PC-9 (cell line): ENCODE measurements around the gene CCDC141. TPM values are rescaled to one million over a fixed set of nuclear protein-coding genes. Genes with fewer than 3 reads are reported as not detected.

ENCODE experiments used
- BruUV-seq: library from RNA; stranded (reverse); fragments of 400-500 nt; replicated peaks from 2 replicates; lab custom pipeline; 2021; lab: Mats Ljungman, UMichigan
- CTCF ChIA-PET: fragments of 300-600 bp; sonication (Branson Sonifier 250); formaldehyde crosslinking; loops from one replicate; lab custom pipeline; 2022; ENCODE audit warnings: antibody characterized with exemption; lab: Charles Lee
- POLR2A ChIA-PET: fragments of 300-600 bp; sonication (Branson Sonifier 250); formaldehyde crosslinking; loops from one replicate; lab custom pipeline; 2022; ENCODE audit warnings: antibody characterized with exemption; ENCODE audit not compliant: unreplicated experiment; lab: Charles Lee
- DNase-seq, 2 experiments: peaks; one replicate each; pipeline versions ENCODE4 v3.0.0 to v3.0.0-alpha.2; 2015 to 2022; ENCODE audit warnings: mixed read lengths in 1 of 2
- H2AFZ ChIP-seq: fragments of 200-600 bp; sonication (generic); 2 replicates; pipeline ENCODE4 v1.8.1; 2017; ENCODE audit warnings: antibody characterized with exemption
- H3F3A ChIP-seq: fragments of 200-600 bp; sonication (generic); 2 replicates; pipeline ENCODE4 v1.8.1; 2017; ENCODE audit warnings: antibody characterized with exemption, mild to moderate bottlenecking, low read depth; ENCODE audit not compliant: insufficient read depth
- H3K27ac ChIP-seq: fragments of 200-600 bp; sonication (generic); 2 replicates; pipeline ENCODE4 v1.6.1; 2016; ENCODE audit warnings: mixed run types
- H3K27me3 ChIP-seq: fragments of 200-600 bp; sonication (generic); 2 replicates; pipeline ENCODE4 v1.6.1; 2016; ENCODE audit warnings: low read depth, mixed run types; ENCODE audit not compliant: insufficient read depth
- H3K36me3 ChIP-seq: fragments of 200-600 bp; sonication (generic); 2 replicates; pipeline ENCODE4 v1.6.1; 2016; ENCODE audit warnings: low read depth, mixed run types
- H3K4me1 ChIP-seq: fragments of 200-600 bp; sonication (generic); replicated peaks from 2 replicates; pipeline ENCODE4 v1.6.1; 2016; ENCODE audit warnings: mixed run types; ENCODE audit not compliant: insufficient read depth
- H3K4me2 ChIP-seq: fragments of 200-600 bp; sonication (generic); 2 replicates; pipeline ENCODE4 v1.6.1; 2017; ENCODE audit warnings: mixed run types
- H3K4me3 ChIP-seq: fragments of 200-600 bp; sonication (generic); 2 replicates; pipeline ENCODE4 v1.6.1; 2016; ENCODE audit warnings: mixed run types
- H3K79me2 ChIP-seq: fragments of 200-600 bp; sonication (generic); 2 replicates; pipeline ENCODE4 v1.6.1; 2017; ENCODE audit warnings: low read depth, mixed run types
- H3K9me2 ChIP-seq: fragments of 200-600 bp; sonication (generic); 2 replicates; pipeline ENCODE4 v1.8.1; 2017; ENCODE audit warnings: mild to moderate bottlenecking; ENCODE audit not compliant: insufficient read depth
- H3K9me3 ChIP-seq: fragments of 200-600 bp; sonication (generic); 2 replicates; pipeline ENCODE4 v1.8.1; 2016; ENCODE audit warnings: low read depth; ENCODE audit not compliant: insufficient read depth
- H4K20me1 ChIP-seq: fragments of 200-600 bp; sonication (generic); 2 replicates; pipeline ENCODE4 v1.8.1; 2017; ENCODE audit not compliant: insufficient read depth
- CTCF ChIP-seq: fragments of 200-600 bp; sonication (generic); conservative IDR thresholded peaks from 2 replicates; pipeline ENCODE4 v1.6.1; 2017; ENCODE audit warnings: mixed run types, antibody characterized with exemption, mild to moderate bottlenecking, moderate library complexity
- EZH2 ChIP-seq: fragments of 200-600 bp; sonication (generic); IDR thresholded peaks from 2 replicates; pipeline ENCODE4 v1.8.0; 2017; ENCODE audit warnings: antibody characterized with exemption, low read depth
- intact Hi-C: fragments of 100-400 bp; cut with micrococcal nuclease; formaldehyde crosslinking; loops from one replicate; pipeline ENCODE4 v1.10.0; 2022; ENCODE audit not compliant: unreplicated experiment
- total RNA-seq: library from RNA; stranded (reverse); gene quantifications from 2 replicates; pipeline ENCODE4 v1.2.3, GENCODE V29; 2021

The CCDC141 gene
- total RNA-seq, 1 experiment from 2014 or later = not detected

DNA sequence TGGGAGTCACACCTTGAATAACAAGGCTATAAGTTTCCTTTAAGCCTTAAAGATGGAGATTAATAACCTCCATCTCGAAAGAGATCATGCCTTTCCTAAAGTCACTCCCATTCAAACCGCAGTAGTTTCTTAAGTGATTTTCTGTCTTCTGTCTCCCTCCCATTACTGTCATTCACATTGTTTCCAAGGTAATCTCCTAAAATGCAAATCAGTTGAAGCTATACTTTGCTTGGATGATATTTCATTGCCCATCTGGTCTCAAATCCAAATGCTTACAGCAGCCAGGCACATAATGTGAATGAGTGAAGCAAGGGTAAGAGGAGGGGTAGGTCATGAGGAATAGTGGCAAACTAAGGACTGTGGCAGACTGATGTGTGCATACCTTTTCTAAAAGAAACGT is 116.4 kb downstream of the CCDC141 start:
- H3K79me2 ChIP-seq = no peaks in the 10 kb centered on the region
- POLR2A ChIA-PET = no interaction called here

GRCh38 chr2:178928077-178928476 is 121.9 kb downstream of the CCDC141 start:
- no peaks in the 10 kb centered on the region for H3F3A ChIP-seq
- TF ChIP-seq CTCF (no peak), EZH2 (no peak)
- intact Hi-C loops = no loop called here
- no peaks in the 10 kb centered on the region for H3K79me2 ChIP-seq
- DNase-seq = no peak
- H3K4me2 ChIP-seq = no peak overlapping the region
- no peaks in the 10 kb centered on the region for H3K9me3 ChIP-seq
- H3K4me3 ChIP-seq = no peak overlapping the region
- H3K36me3 ChIP-seq = no peaks in the 10 kb centered on the region
- no peaks in the 10 kb centered on the region for H3K27me3 ChIP-seq
- peak overlapping the region; percentile 5; the same call in 1 of the 2 replicates for H2AFZ ChIP-seq
- H3K9me2 ChIP-seq = peaks cover 5% of the 10 kb centered on the region; the same call in 1 of the 2 replicates
- ChIA-PET POLR2A (no interaction called here), CTCF (no interaction called here)
- BruUV-seq = no TSS peak
- peaks cover 9% of the 10 kb centered on the region for H3K4me1 ChIP-seq
- H4K20me1 ChIP-seq = no peaks in the 10 kb centered on the region
- H3K27ac ChIP-seq = no peak overlapping the region

More for the DNA sequence above, 116.4 kb downstream of the CCDC141 start:
- H3K4me3 ChIP-seq = no peak overlapping the region
- H4K20me1 ChIP-seq = no peaks in the 10 kb centered on the region
- no peaks in the 10 kb centered on the region for H3K36me3 ChIP-seq
- H3K27me3 ChIP-seq = no peaks in the 10 kb centered on the region
- no peak for DNase-seq
- H3F3A ChIP-seq = no peaks in the 10 kb centered on the region
- no TSS peak for BruUV-seq
- no peaks in the 10 kb centered on the region for H3K9me2 ChIP-seq
- intact Hi-C loops = no loop called here
- CTCF ChIA-PET = no interaction called here
- H3K4me2 ChIP-seq = no peak overlapping the region
- H2AFZ ChIP-seq = peak overlapping the region; percentile 26; the same call in 1 of the 2 replicates
- H3K9me3 ChIP-seq = no peaks in the 10 kb centered on the region; the same call in 1 of the 2 replicates
- no peak overlapping the region for H3K27ac ChIP-seq
- no peak for TF ChIP-seq CTCF
- no peak for TF ChIP-seq EZH2
- H3K4me1 ChIP-seq = no peaks in the 10 kb centered on the region

- no peaks in the 10 kb centered on the region for H3K36me3 ChIP-seq
- intact Hi-C loops = no loop called here
- TF ChIP-seq CTCF (no peak), EZH2 (no peak)
- H3K9me3 ChIP-seq = no peaks in the 10 kb centered on the region
- DNase-seq = no peak
- POLR2A ChIA-PET = no interaction called here
- CTCF ChIA-PET = no interaction called here
- H3K4me3 ChIP-seq = no peak overlapping the region
- H3K4me1 ChIP-seq = peaks cover 9% of the 10 kb centered on the region
- no TSS peak for BruUV-seq
- no peaks in the 10 kb centered on the region for H3K27me3 ChIP-seq
- no peaks in the 10 kb centered on the region for H3K79me2 ChIP-seq
- H3K9me2 ChIP-seq = peaks cover 5% of the 10 kb centered on the region; the same call in 1 of the 2 replicates
- H4K20me1 ChIP-seq = no peaks in the 10 kb centered on the region
- H3F3A ChIP-seq = no peaks in the 10 kb centered on the region
- no peak overlapping the region for H3K27ac ChIP-seq
- H3K4me2 ChIP-seq = no peak overlapping the region
- 0 out of 2 replicates have a peak overlapping the region, but pooled peaks have one; percentile 5 for H2AFZ ChIP-seq
These were observed 122.8 kb downstream of the CCDC141 start for GRCh38 chr2:178927173-178927572.
